Inflammatory macrophage (primary cell): ENCODE measurements around the gene CD70.
"Not testable (repeated sequence)": the region's sequence is repeated elsewhere in the genome, so short reads cannot be mapped to it uniquely, and the experiment has no call there.

ENCODE experiments used
- DNase-seq, 2 donors: peaks; one replicate each; pipeline ENCODE4 v3.0.0-alpha.2; 2020 to 2022

Gene CD70

DNA sequence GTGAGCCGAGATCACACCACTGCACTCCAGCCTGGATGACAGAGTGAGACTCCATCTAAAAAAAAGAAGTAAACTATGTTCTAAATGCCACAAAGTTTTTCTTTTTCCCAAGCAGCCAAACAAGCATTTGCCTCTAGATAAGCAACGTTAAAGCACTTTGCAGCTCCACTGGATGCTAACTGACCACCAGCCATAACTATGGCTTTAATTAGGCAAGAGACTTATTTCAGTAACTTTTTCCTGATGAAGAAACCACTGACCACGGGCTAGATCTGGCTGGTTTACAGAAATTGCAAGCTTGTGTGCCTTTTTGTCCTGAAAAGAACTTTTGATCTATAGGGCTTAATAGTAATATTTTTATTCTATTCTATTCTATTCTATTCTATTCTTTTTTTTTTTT, 22.1 kb downstream of the CD70 start:
- peak; percentile 29 to 39 for DNase-seq

DNA sequence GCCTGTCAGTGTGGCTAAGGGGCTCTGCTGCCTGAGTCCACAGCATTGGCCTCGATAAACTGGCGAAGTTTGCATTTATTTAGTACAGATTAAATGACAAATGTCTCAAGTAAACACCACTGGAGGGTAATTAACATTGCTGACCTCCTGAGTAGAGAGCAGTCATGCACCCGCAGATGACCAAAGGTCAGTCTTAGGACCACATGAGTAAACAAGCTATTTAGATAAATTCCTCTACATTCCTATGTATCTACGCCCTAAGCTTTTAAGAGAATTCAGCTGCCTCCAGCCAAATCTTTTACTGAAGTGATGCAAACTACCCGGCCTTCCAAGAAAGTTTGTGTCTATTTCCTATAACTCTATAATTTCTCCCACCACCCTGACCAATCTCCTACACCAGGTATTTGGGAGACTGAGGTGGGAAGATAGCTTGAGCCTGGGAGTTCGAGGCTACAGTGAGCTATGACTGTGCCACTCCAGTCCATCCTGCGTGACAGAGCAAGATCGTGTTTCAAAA, 22.9 kb downstream of the CD70 start:
- no peak for DNase-seq

DNA sequence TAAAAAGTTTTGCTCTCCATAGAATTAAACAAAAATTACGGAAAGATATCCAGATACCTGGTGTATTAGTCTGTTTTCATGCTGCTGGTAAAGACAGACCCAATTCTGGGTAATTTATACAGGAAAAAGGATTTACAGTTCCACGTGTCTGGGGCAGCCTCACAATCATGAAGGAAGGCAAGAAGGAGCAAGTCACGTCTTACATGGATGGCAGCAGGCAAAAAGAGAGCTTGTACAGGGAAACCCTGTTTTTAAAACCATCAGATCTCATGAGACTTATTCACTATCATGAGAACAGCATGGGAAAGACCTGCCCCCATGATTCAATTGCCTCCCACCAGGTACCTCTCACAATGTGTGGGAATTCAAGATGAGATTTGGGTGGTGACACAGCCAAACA, 24.2 kb downstream of the CD70 start:
- not testable (repeated sequence) for DNase-seq

DNA sequence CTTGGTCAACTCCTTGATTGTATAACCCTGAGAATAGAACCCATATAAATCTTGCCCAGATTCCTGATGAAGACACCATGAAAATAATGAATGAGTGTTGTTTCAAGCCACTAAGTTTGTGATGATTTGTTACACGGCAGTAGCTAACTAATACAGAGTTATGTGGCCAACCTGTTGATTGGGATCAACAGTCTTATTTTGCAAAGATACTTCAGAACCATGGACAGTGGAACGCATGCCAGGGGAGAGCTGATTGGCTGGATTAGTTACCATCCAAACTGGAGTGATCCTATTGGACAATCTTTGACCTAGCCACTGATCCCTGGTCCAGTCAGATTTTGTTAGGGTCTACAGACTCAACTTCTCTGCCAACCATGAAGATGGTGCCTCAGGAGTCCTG, 26.6 kb downstream of the CD70 start:
- DNase-seq: peak; percentile 42 to 44

DNA sequence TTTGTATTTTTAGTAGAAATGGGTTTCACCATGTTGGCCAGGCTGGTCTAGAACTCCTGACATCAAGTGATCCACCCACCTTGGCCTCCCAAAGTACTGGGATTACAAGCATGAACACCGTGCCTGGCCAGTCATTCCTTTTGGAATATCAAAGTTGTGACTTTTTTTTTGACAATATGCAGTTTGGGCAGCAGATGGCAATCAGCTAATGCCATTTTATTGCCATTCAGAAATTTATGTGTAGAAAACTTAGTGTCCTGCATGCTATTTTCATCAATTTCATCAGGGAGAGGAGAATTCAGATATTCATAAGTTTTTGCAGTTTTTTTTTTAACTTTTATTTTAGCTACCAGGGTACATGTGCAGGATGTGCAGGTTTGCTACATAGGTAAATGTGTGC, 28.5 kb downstream of the CD70 start:
- DNase-seq: not testable (repeated sequence)

DNA sequence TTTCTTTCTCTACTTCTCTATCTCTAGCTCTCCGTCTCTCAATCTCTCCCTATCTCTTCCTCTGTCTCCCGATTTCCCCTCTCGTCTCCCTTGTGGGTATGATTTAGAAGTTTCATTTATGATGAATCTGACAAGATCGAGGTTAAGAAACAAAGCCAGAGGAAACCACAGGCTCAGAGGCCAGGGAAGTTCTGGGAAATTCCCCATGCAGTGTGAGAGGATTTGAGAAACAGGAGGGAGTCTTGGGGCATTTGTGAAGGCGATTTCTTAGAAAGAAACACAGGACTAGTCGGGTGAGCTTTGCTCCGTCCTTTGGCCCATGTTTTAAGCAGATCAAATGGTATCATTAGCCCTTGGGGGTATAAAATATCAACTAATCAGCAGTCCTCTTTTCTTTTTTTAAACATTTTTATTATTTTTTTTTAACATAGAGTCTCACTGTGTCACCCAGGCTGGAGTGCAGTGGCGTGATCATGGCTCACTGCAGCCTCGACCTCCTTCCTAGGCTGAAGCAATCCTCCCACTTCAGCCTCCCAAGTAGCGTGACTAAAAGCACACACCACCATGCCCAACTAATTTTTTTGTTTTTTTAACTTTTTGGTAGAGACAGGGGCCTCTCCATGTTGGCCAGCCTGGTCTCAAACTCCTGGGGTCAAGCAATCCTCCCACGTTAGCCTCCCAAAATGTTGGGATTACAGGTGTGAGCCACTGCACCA, 34.3 kb downstream of the CD70 start:
- DNase-seq: peak; percentile 54 to 74

DNA sequence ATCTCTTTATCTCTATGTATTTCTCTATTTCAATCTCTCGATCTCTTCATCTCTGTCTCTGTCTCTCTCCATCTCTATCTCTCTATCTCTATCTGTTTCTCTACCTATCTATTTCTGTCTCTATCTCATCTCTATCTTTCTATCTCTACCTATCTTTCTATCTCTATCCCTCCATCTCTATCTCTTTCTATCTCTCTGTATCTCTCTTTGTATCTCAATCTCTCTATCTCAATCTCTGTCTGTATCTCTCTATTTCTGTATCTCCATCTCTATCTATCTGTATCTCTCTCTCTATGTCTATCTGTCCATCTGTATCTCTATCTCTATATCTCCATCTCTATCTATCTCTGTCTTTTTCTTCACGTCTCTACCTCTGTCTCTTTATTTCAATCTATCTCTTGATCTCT, 34.9 kb downstream of the CD70 start:
- no peak for DNase-seq

DNA sequence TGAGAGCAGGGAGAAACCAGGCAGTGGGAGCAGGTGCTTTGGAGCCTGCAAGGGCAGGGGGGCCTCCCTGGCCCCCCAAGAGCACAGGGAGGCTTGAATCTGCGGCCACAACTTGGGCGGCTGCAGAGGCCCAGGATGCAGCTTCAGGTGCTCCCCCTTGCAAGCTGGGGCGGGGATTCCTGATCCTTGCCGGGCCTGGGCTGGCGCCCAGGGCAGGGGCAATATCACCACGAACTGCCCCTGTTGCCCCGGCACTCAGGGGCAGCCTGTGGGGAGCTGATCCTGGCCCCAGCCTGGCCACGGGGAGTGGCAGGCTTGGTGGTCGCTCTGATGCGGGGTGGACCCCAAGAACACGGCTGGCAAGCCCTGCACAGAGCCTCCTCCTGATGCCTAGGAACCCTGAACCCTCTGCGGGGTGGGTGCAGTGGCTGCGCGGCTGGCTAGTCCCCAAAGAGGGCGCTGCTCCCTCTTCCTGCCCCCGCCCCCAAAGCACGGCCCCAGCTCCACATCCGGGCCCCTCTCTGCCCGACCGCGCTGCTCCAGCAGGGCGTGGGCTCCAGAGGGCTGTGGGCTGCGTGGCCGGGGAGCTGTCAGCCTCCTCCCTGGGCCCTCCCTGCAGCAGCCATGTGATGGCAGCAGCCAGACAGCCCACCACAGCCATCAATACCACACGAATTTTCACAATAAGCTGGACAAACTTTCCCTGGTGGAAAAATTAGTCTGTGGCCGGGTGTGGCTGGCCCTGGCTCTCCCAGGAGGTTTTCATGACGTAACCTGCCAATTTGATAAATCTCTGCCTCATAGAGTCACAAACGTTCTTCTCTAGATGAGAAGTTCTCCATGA, 39.1 kb downstream of the CD70 start:
- DNase-seq: peak in 1 of 2 donors; percentile 38

DNA sequence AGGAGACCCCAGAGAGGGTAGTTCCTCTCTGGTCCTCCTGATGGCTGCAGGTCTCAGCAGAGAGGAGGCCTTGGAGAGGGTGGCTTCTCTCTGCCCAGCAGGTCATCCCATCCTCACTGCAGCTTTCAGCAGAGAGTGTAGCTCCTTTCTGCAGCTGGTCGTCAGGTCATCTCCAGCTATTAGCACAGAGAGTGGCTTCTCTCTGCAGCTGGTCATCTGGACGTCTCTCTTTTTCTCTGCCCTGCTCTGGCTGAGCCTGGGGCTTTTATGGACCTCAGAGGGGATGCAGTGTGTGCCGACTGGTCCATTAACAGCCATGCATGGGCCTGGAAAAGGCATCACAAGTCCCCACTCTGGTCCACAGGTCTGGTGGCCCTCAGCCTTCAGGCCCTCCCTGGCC, 39.9 kb downstream of the CD70 start:
- DNase-seq: no peak

DNA sequence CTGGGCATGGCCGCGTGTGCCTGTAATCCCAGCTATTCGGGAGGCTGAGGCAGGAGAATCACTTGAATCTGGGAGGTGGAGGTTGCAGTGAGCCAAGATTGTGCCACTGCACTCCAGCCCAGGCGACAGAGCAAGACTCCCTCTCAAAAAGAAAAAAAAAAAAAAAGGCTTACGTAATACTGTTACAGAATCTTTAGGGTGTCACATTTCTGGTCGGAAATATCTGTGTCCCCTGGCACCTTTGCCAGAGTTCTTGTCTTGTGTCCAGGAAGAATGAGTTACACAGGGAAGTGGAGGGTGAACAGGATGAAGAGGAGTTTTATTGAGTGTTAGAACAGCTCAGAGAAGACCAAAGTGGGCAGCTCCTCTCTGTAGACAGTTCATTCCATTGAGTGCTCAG, 40.3 kb downstream of the CD70 start:
- DNase-seq: peak; percentile 22 to 34

DNA sequence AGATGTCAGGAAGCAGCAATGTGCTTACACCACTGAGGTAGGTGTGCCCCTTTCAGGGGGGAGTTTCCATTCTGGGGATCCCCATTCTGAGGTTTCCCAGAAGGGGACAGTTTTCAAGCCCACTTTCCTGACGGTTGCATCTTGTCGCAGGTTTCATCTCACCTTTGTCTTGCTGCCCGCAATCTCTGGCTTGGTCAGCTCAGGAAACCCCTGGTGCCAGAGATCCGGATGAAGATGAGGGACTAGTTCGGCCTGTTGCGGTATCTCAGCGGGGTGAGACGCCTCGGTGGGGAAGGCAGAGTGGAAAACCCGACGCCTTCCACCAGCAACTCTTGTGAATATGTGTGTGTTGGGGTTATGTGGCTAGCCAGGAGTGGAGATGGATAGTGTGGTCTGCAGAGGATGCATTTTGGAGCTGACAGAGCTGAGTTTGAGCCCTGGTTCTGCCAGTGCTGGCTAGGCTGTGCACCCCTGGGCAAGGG, 47.0 kb downstream of the CD70 start:
- no peak for DNase-seq

DNA sequence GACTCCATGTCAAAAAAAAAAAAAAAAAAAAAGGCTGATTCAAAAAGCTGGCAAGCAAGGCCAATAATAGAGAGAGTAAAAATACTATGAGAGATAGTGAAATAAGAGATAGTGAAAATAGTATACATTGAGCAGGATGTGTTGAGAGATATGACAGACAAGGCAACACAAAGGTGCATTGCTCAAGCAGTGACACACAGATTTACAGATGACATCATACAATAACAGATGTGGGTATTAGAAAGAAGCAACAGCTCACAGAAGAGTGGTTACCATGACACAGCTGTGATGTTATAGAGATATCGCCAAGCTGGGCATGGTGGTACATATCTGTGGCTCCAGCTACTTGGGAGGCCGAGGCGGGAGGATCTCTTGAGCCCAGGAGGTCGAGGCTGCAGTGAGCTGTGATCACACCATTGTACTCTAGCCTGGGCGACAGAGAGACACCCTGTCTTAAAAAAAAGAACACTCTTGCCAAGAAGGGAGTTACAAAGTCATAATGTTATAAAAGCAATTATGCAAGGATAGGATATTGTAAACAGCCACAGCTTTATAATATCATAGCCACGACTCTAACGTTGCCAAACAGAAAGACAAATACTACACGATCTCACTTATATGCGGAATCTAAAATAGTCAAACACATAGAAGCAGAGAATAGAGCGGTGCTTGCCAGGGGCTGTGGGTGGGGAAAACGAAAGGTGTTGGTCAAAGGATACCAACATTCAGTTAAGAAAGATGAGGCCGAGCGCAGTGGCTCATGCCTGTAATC, 49.8 kb downstream of the CD70 start:
- DNase-seq: no peak

DNA sequence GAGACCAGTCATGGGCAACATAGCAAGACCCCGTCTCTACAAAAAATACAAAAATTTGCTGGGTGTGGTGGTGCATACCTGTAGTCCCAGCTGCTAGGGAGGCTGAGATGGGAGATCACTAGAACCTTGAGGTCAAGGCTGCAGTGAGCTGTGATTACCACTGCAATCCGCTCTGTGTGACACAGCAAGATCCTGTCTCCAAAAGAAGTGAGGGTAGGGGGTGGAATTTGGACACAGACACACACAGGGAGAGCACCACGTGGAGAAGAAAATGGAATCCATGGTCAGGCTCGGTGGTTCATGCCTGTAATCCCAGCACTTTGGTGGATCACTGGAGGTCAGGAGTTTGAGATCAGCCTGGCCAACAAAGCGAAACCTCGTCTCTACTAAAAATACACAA, 51.4 kb downstream of the CD70 start:
- DNase-seq: no peak
